GM23338 (cell line): ENCODE measurements around the gene PDP2. TPM values are rescaled to one million over a fixed set of nuclear protein-coding genes. Genes with fewer than 3 reads are reported as not detected.

Experiments used
- ATAC-seq: fragments of 200-7000 bp; cut with Tn5 transposase; 3 replicates; pipeline ENCODE4 v1.9.1; 2020
- DNase-seq: peaks from one replicate; pipeline ENCODE4 v3.0.0-alpha.2; 2015; ENCODE audit warnings: low spot score
- H2AFZ ChIP-seq: fragments of 200-600 bp; sonication (generic); 2 replicates; pipeline ENCODE4 v1.8.0; 2016; ENCODE audit warnings: antibody characterized with exemption, mild to moderate bottlenecking, moderate library complexity
- H3F3A ChIP-seq: fragments of 200-600 bp; sonication (generic); replicated peaks from 2 replicates; pipeline ENCODE4 v1.8.0; 2017; ENCODE audit warnings: antibody characterized with exemption, mixed run types, low read depth
- H3K27ac ChIP-seq: fragments of 200-600 bp; sonication (generic); 2 replicates; pipeline ENCODE4 v1.6.1; 2016; ENCODE audit warnings: low read depth
- H3K27me3 ChIP-seq: fragments of 200-600 bp; sonication (generic); 2 replicates; pipeline ENCODE4 v1.8.0; 2016; ENCODE audit warnings: mild to moderate bottlenecking, mixed run types, moderate library complexity; ENCODE audit not compliant: insufficient read depth
- H3K36me3 ChIP-seq: fragments of 200-600 bp; sonication (generic); 2 replicates; pipeline ENCODE4 v1.8.0; 2016; ENCODE audit warnings: mild to moderate bottlenecking; ENCODE audit not compliant: insufficient read depth
- H3K4me1 ChIP-seq: fragments of 200-600 bp; sonication (generic); 2 replicates; pipeline ENCODE4 v1.8.0; 2016; ENCODE audit warnings: mild to moderate bottlenecking, moderate library complexity; ENCODE audit not compliant: insufficient read depth
- H3K4me2 ChIP-seq: fragments of 200-600 bp; sonication (generic); 2 replicates; pipeline ENCODE4 v1.7.1; 2017; ENCODE audit warnings: mixed run types
- H3K4me3 ChIP-seq: fragments of 200-600 bp; sonication (generic); 2 replicates; pipeline ENCODE4 v1.6.1; 2016; ENCODE audit warnings: mixed run types
- H3K79me2 ChIP-seq: fragments of 200-600 bp; sonication (generic); replicated peaks from 2 replicates; pipeline ENCODE4 v1.8.0; 2017; ENCODE audit warnings: mild to moderate bottlenecking; ENCODE audit not compliant: insufficient read depth
- H3K9me2 ChIP-seq: fragments of 200-600 bp; sonication (generic); 2 replicates; pipeline ENCODE4 v1.8.0; 2017; ENCODE audit not compliant: insufficient read depth
- H4K20me1 ChIP-seq: fragments of 200-600 bp; sonication (generic); replicated peaks from 2 replicates; pipeline ENCODE4 v1.8.0; 2017; ENCODE audit warnings: mild to moderate bottlenecking; ENCODE audit not compliant: insufficient read depth
- H3K27ac Mint-ChIP-seq: 2 replicates; pipeline ENCODE4 v1.8.0; 2020; ENCODE audit warnings: inconsistent platforms, mild to moderate bottlenecking, moderate library complexity, mixed read lengths
- H3K27me3 Mint-ChIP-seq: 3 replicates; pipeline ENCODE4 v1.8.0; 2022; ENCODE audit warnings: low read depth, mild to moderate bottlenecking, moderate library complexity, mixed read lengths, inconsistent platforms; ENCODE audit not compliant: insufficient read depth, poor library complexity
- H3K36me3 Mint-ChIP-seq: 3 replicates; pipeline ENCODE4 v1.8.0; 2021; ENCODE audit warnings: low read depth, mild to moderate bottlenecking, inconsistent platforms, moderate library complexity, mixed read lengths
- H3K4me1 Mint-ChIP-seq: 3 replicates; pipeline ENCODE4 v1.8.0; 2020; ENCODE audit warnings: mild to moderate bottlenecking, inconsistent platforms, mixed read lengths
- H3K4me3 Mint-ChIP-seq: 3 replicates; pipeline ENCODE4 v1.8.0; 2021; ENCODE audit warnings: moderate library complexity, mild to moderate bottlenecking, inconsistent platforms, mixed read lengths
- H3K9me3 Mint-ChIP-seq: 3 replicates; pipeline ENCODE4 v1.8.0; 2020; ENCODE audit warnings: moderate library complexity, mild to moderate bottlenecking, inconsistent platforms, mixed read lengths
- CREB1 ChIP-seq: fragments of 250-450 bp; sonication (Bioruptor Pico); IDR thresholded peaks from 2 replicates; pipeline ENCODE4 v1.5.0; 2020; ENCODE audit warnings: low read depth, mild to moderate bottlenecking, moderate library complexity
- CTCF ChIP-seq, 2 experiments: fragments of 200-600 bp in 1 of 2; sonication (generic) in 1 of 2; conservative IDR thresholded peaks; 2 replicates each; pipeline versions ENCODE4 v1.5.1 to v1.6.1; 2016 to 2017; ENCODE audit warnings: antibody characterized with exemption in 2 of 2, low read depth in 2 of 2, mild to moderate bottlenecking in 2 of 2, moderate library complexity in 1 of 2
- ETS1 ChIP-seq: IDR thresholded peaks from 2 replicates; pipeline ENCODE4 v1.6.1; 2016; ENCODE audit warnings: antibody characterized with exemption
- EZH2 ChIP-seq: fragments of 200-600 bp; sonication (generic); IDR thresholded peaks from one replicate; pipeline ENCODE4 v1.8.0; 2017; ENCODE audit warnings: antibody characterized with exemption, mild to moderate bottlenecking, low read depth; ENCODE audit not compliant: unreplicated experiment
- EZH2phosphoT487 ChIP-seq: fragments of 200-600 bp; sonication (generic); IDR thresholded peaks from one replicate; pipeline ENCODE4 v1.8.1; 2018; ENCODE audit warnings: antibody characterized with exemption; ENCODE audit not compliant: unreplicated experiment
- JUNB ChIP-seq: IDR thresholded peaks from one replicate; pipeline ENCODE4 v1.6.1; 2016; ENCODE audit warnings: antibody characterized with exemption; ENCODE audit not compliant: unreplicated experiment
- NANOG ChIP-seq: IDR thresholded peaks from 2 replicates; pipeline ENCODE4 v1.6.1; 2016; ENCODE audit warnings: antibody characterized with exemption, borderline replicate concordance
- POLR2AphosphoS5 ChIP-seq: IDR thresholded peaks from 2 replicates; pipeline ENCODE4 v1.6.1; 2016; ENCODE audit warnings: antibody characterized with exemption, low read depth
- REST ChIP-seq: IDR thresholded peaks from one replicate; pipeline ENCODE4 v1.6.1; 2018; ENCODE audit warnings: antibody characterized with exemption; ENCODE audit not compliant: unreplicated experiment
- STAT1 ChIP-seq: IDR thresholded peaks from one replicate; pipeline ENCODE4 v1.6.1; 2016; ENCODE audit warnings: antibody characterized with exemption; ENCODE audit not compliant: unreplicated experiment
- ZNF114 ChIP-seq: fragments of 250-450 bp; sonication (Bioruptor Pico); IDR thresholded peaks from 2 replicates; pipeline ENCODE4 v1.5.0; 2020; ENCODE audit warnings: mild to moderate bottlenecking, moderate library complexity
- ZNF331 ChIP-seq: fragments of 250-450 bp; sonication (Bioruptor Pico); IDR thresholded peaks from 2 replicates; pipeline ENCODE4 v1.5.0; 2020; ENCODE audit warnings: low read depth, mild to moderate bottlenecking, moderate library complexity
- ZNF462 ChIP-seq: fragments of 250-450 bp; sonication (Bioruptor Pico); IDR thresholded peaks from 2 replicates; pipeline ENCODE4 v1.5.0; 2020; ENCODE audit warnings: mild to moderate bottlenecking, moderate library complexity
- polyA plus RNA-seq: library from polyadenylated mRNA; unstranded; fragments of >200 nt; fragmentation: Nextera tagmentation; extraction: Ambion mirVana; gene quantifications from 2 replicates; pipeline ENCODE4 v1.2.1, GENCODE V29; 2016
- total RNA-seq: library from RNA; depleted of rRNA; stranded (reverse); fragments of >200 nt; shearing (Covaris generic); gene quantifications from 2 replicates; pipeline ENCODE4 v1.2.3, GENCODE V29; 2014

Gene PDP2
- total and polyA plus RNA-seq, 2 experiments from 2014 or later, result 9.0 to 23.2 TPM

- Mint-ChIP-seq H3K4me3 (no peak overlapping the region), H3K27me3 (peaks cover 8% of the 10 kb centered on the region), H3K4me1 (peaks cover 10% of the 10 kb centered on the region; the same call in 2 of the 3 replicates), H3K9me3 (no peaks in the 10 kb centered on the region; the same call in 2 of the 3 replicates), H3K27ac (no peak overlapping the region), H3K36me3 (peaks cover 5% of the 10 kb centered on the region; the same call in 1 of the 3 replicates)
- H3K36me3 ChIP-seq, result no peaks in the 10 kb centered on the region
- H3K79me2 ChIP-seq, result no peaks in the 10 kb centered on the region
- no peaks in the 10 kb centered on the region for H3K9me2 ChIP-seq
- H3K27me3 ChIP-seq, result no peaks in the 10 kb centered on the region
- H3K4me2 ChIP-seq, result no peak overlapping the region
- no peak overlapping the region for H2AFZ ChIP-seq
- DNase-seq (no peak), ATAC-seq (no peak)
- H3K4me3 ChIP-seq, result no peak overlapping the region
- H3F3A ChIP-seq, result 0 out of 2 replicates have a peak, but pooled peaks cover 4% of the 10 kb centered on the region
- peaks cover 8% of the 10 kb centered on the region; the same call in 1 of the 2 replicates for H3K4me1 ChIP-seq
- TF ChIP-seq CTCF (conservative IDR thresholded peaks at IDR 0.05; ENCODE audit: low read depth in 2 of 2), result no peak
- TF ChIP-seq POLR2AphosphoS5, result no peak
- TF ChIP-seq STAT1, result no peak
- no peak for TF ChIP-seq ZNF114
- TF ChIP-seq CREB1 (CRISPR knock-in tag), result no peak
- TF ChIP-seq ZNF331 (CRISPR knock-in tag), result no peak
- no peak for TF ChIP-seq EZH2phosphoT487
- no peak for TF ChIP-seq REST
- TF ChIP-seq EZH2, result no peak
- no peak for TF ChIP-seq ETS1
- no peak for TF ChIP-seq NANOG
- no peak for TF ChIP-seq ZNF462 (CRISPR knock-in tag)
- TF ChIP-seq JUNB, result no peak
- no peak overlapping the region for H3K27ac ChIP-seq
- no peaks in the 10 kb centered on the region; the same call in 1 of the 2 replicates for H4K20me1 ChIP-seq
These were observed 15.7 kb downstream of the PDP2 start for GRCh38 chr16:66895999-66896398.
